ENCODE results near the gene RNF125.
"Not testable (repeated sequence)": the region's sequence is repeated elsewhere in the genome, so short reads cannot be mapped to it uniquely, and the experiment has no call there.

The RNF125 gene

GRCh38 chr18:32018331-32019250 is at the start of gene RNF125:
Gene RNF125 (plus strand): TSS chr18:32018825. CDS start chr18:32018864, 39 bp downstream.
- in situ Hi-C loops (cut with HindIII; ENCODE audit: low sequenced_read_pairs), result no loop called here

DNA sequence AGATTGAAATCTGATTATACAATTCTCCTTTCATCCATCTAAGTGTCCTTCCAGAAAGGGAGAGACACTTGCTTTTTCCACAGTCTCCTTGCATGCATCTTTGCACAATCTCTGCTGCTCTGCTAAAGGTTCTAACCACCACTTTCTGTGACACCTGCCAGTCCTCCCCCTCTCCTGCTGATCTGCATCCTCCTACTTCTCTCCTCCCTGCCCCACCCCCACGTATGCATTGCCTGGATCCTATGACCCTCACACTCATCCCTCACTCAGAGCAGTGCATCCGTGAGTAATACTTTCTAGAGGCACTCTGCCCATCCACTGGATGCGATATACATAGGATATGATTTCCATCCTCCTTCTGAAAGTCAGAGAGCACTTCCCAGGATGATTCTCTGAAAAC is 48.0 kb upstream of the RNF125 start:
- in situ Hi-C loops (cut with HindIII; ENCODE audit: low sequenced_read_pairs), result no loop called here

- in situ Hi-C loops (cut with HindIII; ENCODE audit: low sequenced_read_pairs), result no loop called here
Measured at GRCh38 chr18:31973929-31974546, 44.6 kb upstream of the RNF125 start.

DNA sequence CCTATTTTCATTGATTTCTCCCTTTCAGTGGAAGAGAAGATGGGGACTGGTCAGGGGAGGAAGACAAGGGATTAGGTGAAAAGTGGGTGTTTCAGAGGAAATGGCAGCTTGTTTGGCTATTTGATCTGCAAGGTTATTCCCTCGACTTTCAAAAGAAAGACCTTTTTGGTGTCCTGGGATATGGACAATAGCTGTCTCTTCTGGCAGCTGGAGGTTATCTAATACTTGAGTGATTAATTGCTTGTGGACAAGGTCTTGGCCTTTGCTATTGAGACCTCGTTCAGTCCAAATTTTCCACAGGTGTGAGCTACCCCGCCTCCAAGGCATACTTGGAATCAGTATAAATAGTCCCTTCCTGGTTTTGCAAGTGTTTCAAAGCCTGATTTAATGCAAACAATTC is 42.4 kb upstream of the RNF125 start:
- in situ Hi-C loops (cut with HindIII; ENCODE audit: low sequenced_read_pairs), result no loop called here

GRCh38 chr18:31977270-31977872 is 41.3 kb upstream of the RNF125 start:
- in situ Hi-C loops (cut with HindIII; ENCODE audit: low sequenced_read_pairs), result no loop called here

- in situ Hi-C loops (cut with HindIII; ENCODE audit: low sequenced_read_pairs), result no loop called here
Measured at GRCh38 chr18:31978616-31979015, 40.0 kb upstream of the RNF125 start.

DNA sequence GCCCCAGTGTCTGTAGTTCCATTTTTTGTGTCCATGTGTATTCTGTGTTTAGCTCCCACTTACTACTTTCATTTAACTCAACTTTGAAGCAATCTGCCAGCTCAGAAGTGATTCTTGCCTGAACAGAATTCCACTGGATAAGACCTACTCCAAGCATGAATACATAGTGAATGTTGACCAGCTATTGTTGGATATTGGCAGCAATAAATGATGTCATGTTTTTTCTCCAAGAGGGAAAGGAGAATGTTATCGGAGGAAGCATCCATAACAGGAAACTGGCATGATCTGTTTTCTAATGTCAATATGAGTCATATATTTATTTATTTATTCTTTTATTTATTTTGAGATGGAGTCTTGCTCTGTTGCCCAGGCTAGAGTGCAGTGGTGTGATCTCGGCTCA is 38.9 kb upstream of the RNF125 start:
- in situ Hi-C loops (cut with HindIII; ENCODE audit: low sequenced_read_pairs), result no loop called here

DNA sequence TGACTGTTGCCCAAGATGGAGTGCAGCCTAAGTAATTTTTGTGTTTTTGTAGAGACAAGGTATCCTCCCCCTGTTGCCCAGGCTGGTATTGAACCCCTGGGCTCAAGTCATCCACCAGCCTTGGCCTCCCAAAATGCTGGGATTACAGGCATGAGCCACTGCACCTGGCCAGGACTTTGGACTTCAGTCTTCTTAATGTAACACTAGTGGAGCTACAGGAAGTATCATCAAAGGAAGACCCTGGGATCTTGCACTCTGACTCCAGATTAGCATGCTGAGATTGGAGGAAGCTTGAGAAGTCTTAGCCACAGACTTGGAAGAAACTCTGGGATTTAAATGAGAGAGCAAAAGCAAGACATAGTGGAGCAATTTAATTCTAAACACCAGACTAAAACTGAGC is 37.8 kb upstream of the RNF125 start:
- in situ Hi-C loops (cut with HindIII; ENCODE audit: low sequenced_read_pairs), result no loop called here

GRCh38 chr18:31983020-31983419 is 35.6 kb upstream of the RNF125 start:
- in situ Hi-C loops (cut with HindIII; ENCODE audit: low sequenced_read_pairs), result no loop called here

- in situ Hi-C loops (cut with HindIII; ENCODE audit: low sequenced_read_pairs), result no loop called here
Measured at GRCh38 chr18:31983976-31984375, 34.6 kb upstream of the RNF125 start.

- in situ Hi-C loops (cut with HindIII; ENCODE audit: low sequenced_read_pairs), result no loop called here
Measured at GRCh38 chr18:31990823-31991222, 27.8 kb upstream of the RNF125 start.

DNA sequence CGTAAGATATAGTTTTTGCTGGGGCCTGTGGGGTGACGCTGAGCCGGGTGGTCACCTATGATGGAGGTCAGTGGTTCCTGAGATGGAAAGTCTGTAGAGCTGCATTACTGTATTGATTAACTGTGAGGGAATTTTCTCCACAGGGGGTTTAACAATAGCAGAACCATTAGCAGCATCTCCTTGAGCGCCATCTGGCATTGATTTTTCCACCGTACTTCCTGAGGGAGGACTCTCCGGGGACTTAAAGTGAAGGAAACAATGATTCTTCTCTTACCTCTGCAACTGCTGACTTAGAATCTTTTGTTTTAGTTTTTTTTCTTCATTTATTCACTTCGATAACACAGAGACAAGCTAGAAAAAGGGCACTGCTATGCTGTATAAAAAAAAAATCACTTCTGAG is 22.6 kb upstream of the RNF125 start:
- in situ Hi-C loops (cut with HindIII; ENCODE audit: low sequenced_read_pairs), result no loop called here

GRCh38 chr18:31998880-31999412 is 19.7 kb upstream of the RNF125 start:
- in situ Hi-C loops (cut with HindIII; ENCODE audit: low sequenced_read_pairs), result no loop called here

DNA sequence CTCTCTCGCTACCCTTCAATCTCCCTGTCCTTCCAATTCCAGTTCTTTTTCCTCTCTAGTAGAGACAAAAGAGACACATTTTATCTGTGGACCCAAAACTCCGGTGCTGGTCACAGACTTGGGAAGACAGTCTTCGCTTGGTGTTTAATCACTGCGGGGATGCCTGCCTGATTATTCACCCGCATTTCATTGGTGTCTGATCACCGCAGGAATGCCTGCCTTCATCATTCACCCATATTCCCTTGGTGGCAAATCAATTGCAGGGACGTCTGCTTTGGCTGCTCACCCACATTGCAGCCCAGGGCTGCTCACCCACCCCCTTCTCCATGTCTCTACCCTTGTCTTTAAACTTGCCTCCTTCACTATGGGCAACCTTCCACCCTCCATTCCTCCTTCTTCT is 17.5 kb upstream of the RNF125 start:
- in situ Hi-C loops (cut with HindIII; ENCODE audit: low sequenced_read_pairs), result not testable (repeated sequence)

GRCh38 chr18:32003822-32004221 is 14.8 kb upstream of the RNF125 start:
- in situ Hi-C loops (cut with HindIII; ENCODE audit: low sequenced_read_pairs), result not testable (repeated sequence)

- in situ Hi-C loops (cut with HindIII; ENCODE audit: low sequenced_read_pairs), result no loop called here
Measured at GRCh38 chr18:32010124-32010721, 8.4 kb upstream of the RNF125 start.

- in situ Hi-C loops (cut with HindIII; ENCODE audit: low sequenced_read_pairs), result no loop called here
Measured at GRCh38 chr18:32011193-32011592, 7.4 kb upstream of the RNF125 start.

DNA sequence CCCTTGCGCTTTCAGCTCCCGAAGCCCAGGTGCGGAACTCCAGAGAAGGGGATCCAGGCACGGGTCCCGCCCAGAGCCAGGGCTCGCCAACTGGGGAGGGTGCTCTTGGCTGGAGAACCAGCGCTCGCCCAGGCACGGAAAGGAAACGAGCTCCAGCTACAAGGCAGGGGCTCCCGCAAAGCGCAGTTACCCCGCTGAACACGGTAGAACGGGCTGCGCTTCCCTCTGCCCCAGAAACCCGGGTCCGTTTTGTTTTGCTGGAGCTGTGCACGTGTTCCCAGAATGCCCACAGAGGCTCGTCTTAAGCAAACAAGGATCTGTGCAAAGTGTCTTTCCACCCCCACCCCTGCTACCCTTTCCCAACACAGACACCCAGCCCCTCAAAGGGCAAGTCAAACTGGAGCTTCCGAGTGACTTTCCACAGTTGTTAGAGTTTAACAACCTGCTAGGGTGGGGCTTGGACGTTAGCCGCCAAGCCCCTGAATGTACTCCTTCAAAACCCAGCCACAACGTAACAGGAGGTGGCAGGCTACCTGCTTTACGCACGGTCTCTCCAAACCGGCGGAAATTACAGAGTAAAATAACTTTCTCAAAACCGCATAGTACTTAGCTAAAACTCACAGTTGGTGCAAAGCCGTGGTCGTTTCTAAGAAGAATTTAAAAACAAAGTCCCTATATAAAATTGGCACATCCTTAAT is 775 bp downstream of the RNF125 start:
- in situ Hi-C loops (cut with HindIII; ENCODE audit: low sequenced_read_pairs), result no loop called here

GRCh38 chr18:32019949-32020625 is 1.5 kb downstream of the RNF125 start:
- in situ Hi-C loops (cut with HindIII; ENCODE audit: low sequenced_read_pairs), result not testable (repeated sequence)

Data from endothelial cell of hepatic sinusoid (primary cell).